Activated CD4-positive, alpha-beta T cell treated with anti-CD3 and anti-CD28 coated beads for 48 hours (primary cell): Measurements from ENCODE around the gene OR4K13.

Source experiments
- DNase-seq: peaks from one replicate; pipeline ENCODE4 v3.0.0-alpha.2; 2020

Gene OR4K13, protein sequence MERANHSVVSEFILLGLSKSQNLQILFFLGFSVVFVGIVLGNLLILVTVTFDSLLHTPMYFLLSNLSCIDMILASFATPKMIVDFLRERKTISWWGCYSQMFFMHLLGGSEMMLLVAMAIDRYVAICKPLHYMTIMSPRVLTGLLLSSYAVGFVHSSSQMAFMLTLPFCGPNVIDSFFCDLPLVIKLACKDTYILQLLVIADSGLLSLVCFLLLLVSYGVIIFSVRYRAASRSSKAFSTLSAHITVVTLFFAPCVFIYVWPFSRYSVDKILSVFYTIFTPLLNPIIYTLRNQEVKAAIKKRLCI

DNA sequence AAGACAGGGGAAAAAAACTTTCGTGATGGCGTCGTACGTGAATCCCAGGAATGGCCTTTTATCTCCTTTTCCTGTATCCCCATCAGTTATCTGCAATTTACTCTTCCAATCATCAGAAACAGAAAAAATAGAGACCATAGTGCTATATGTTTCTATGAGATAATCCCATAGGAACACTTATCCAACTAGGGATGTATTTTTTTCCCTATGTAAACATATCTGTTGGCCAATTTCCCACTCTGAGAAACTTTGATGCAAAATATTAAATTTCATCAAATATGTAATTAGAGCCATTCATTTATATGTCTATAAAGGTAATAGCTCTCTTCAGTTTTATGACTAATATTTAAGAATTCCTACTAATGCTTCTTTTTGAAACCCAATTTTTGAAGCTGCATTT, at the start of gene OR4K13:
TSS of gene OR4K13 (minus strand) at position 101 of the 400 bp plus-strand sequence. CDS start 1,280 bp downstream, outside the sequence.
- no peak for DNase-seq

DNA sequence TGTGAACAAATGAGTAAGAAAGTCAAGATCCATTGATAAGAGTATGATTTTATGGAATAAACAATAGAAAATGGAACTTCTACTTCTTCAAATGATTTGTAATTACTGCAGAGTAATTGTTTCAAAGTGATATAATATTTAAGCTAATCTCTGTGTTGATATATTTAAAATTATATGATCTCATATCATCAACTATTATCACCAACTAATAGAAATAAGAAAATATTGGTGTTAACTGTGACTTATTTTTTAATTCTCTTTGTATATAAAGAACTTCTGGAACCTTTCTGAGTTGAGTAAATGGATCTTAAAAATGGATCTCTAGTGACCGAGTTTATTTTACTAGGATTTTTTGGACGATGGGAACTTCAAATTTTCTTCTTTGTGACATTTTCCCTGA, 23.9 kb upstream of the OR4K13 start, which contains the start of gene OR4L1:
TSS of gene OR4L1 (plus strand) at position 301 of the 400 bp plus-strand sequence. CDS start at position 301, 0 bp downstream.
- DNase-seq, result no peak

DNA sequence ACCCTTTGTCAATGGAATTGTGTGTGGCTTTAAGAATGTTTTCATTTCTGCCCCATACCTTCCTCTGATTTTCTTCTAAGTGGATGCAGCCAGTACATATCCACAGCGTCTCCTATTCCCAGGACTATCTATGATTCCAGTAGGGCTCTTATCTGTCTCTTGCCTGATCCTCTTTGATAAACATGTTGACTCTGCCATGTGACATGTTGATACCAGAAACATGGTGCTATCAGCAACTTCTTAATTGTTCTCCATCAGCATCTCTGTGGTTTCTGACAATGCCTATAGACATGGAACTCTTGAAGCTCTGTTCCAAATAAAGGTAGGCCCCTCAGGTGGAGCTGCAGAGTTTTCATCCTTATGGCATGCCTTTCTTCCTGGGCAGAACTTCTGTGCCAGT, 12.4 kb upstream of the OR4K13 start:
- no peak for DNase-seq

DNA sequence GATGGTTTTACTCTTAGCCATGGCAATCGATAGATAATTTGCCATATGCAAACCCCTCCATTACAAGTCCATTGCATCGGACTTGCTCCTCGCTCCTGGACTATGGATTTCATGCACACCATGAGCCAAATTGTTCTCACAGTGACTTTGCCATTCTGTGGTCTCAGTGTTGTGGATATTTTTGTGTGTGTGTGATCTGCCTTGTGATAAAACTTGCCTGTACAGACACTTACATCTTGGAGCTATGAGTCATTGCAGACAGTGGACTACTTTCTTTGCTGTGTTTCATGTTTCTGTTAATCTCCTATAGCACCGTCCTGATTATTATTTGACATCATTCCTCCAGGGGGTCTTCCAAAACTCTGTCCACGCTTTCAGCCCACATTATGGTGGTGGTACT, 8.4 kb upstream of the OR4K13 start:
- no peak for DNase-seq

DNA sequence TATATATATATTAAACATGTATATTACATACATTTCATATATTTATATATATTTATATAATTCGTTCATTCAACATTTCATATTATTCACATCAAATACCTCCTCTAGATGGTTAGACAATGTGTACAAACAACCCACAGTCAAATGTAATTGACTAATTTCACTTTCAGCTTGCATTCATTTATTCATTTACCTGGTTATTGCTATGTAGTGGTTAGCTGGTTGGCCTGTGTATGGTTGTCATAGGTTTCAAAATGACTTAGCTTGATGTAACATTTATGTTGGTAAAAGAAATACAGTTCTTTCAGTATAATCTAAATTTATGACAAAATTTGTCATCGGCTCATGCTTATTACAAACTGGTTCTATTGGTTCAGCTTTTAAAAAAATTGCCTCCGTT, 389 bp downstream of the OR4K13 start:
- DNase-seq, result no peak

DNA sequence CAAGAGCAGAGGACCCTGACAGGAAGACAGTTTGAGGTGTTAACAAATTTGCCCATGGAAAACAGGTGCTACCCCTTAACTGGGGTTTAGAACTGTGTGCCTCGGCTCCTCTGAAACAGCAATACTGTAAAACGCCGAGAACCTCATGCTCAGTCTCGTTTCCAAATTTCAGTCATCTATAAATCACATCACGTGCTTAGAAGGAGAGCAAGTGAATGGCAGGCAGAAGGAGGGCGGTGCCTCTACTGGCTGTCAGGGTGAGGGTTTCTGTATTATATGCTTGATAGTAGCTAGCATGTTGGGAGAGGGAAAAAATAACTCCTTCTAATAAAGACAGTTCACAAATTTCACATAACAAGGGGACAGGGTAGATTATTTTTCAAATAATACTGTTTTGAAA, 4.8 kb downstream of the OR4K13 start:
- DNase-seq, result no peak

DNA sequence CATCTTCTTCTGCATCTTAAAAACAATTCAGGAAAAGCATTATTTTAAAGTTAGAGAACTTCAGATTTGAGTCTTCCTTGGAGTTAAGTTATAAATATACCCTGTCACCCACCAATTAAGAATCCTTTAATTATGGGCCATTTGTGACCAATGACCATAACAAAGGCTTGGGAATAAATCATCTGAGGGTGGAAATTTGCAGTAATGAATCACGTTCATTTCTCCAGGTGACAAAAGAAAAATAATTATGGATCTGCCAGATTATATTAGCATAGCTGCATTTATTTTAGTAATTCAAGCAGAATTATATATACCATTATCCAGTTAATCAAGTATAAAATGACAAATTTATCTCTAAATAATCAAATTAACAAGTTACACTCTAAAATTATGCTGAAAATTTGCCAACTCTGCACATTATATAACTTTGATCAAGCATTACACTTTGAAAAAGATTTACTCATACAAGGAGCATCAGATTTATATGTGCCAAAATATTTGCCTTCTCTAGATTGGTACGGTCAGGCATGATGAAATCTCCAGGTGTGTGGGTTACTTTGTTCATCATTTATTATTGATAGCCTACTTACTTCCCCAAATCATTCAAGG, 16.5 kb downstream of the OR4K13 start, which contains the start of gene OR4K14:
TSS of gene OR4K14 (minus strand) at position 51 of the 609 bp plus-strand sequence. CDS start 4,114 bp downstream, outside the sequence.
- DNase-seq, result no peak

DNA sequence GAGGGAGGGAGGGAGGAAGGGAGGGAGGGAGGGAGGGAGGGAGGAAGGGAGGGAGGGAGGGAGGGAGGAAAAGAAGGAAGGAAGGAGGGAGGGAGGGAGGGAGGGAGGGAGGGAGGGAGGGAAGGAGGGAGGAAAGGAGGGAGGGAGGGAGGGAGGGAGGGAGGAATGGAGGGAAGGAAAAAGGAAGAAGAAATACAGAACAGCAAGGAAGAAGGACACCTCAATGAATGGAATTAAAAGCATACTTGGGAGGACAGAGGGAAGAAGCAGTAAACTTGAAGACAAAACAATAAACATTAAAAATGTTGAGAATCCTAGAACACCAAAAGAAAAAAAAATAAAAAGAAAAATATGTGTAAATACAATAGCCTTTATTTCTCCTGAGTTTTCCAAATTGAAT, 27.7 kb downstream of the OR4K13 start:
- no peak for DNase-seq

DNA sequence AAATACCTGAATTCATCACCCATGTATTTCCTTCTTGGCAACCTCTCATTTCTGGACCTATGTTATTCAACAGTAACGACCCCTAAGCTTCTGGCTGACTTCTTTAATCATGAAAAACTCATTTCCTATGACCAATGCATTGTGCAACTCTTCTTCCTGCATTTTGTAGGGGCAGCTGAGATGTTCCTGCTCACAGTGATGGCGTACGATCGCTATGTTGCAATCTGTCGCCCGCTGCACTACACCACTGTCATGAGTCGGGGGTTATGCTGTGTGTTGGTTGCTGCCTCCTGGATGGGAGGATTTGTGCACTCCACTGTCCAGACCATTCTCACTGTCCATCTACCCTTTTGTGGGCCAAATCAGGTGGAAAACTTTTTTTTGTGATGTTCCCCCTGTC, 33.5 kb downstream of the OR4K13 start:
- DNase-seq, result no peak

DNA sequence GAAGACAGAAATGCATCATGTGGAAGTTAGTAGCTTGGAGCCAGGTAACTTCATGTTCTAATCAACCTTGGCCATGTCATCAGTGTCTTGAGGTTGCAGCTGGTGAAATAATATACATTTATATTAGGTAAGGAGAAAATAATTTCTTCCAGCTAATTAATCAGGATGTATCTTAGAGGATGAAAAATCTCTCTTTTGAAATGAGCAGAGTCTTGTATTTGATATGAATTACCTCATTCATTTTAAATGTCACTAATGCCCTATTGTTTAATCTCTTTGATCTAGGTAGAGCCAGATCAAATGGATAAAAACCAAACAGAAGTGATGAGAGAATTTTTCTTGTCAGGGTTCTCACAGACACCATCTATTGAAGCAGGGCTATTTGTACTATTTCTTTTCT, 34.0 kb downstream of the OR4K13 start, which contains the start of gene OR4Q2:
TSS of gene OR4Q2 (plus strand) at position 301 of the 400 bp plus-strand sequence.
- no peak for DNase-seq

DNA sequence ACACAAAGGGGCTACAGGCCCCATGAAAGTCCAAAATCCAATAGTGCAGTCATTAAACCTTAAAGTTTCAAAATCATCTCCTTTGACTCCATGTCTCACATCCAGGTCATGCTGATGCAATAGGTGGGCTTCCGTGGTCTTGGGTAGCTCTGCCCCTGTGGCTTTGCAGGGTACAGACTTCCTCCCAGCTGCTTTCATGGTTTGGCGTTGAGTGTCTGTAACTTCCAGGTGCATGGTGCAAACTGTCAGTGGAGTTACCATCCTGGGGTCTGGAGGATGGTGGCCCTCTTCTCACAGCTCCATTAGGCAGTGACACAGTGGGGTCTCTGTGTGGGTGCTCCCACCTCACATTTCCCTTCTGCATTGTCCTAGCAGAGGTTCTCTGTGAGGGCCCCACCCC, 42.4 kb downstream of the OR4K13 start:
- DNase-seq, result no peak
